NCI-H146 treated with DMSO at 0.1 percent for 48 hours (cell line): Measurements from ENCODE around the gene PTPRU.
"Not testable (repeated sequence)": the region's sequence is repeated elsewhere in the genome, so short reads cannot be mapped to it uniquely, and the experiment has no call there.

Experiments
- DNase-seq: peaks from one replicate; lab custom pipeline; 2025; ENCODE audit not compliant: unreplicated experiment; lab: John Stamatoyannopoulos, UW

The PTPRU gene

DNA sequence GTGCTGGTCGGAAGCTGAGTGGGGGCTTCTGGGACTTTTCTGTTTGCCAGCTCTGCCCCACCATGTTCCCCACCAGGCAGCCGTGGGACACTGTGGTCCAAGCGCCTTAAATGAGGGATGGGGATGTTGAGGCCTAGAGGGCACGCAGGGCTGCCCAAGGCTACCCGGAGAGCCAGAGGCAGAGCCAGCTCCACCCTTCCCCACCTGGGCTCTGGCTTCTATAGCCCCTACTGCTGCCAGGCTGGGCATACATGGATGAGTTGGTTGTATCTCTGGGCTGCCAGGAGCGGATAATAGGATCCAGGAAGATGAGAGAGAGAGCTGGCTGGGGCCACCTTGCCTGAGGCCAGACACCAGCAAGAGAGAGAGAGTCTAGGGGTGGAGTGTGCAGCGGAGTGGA lies 49.4 kb downstream of the PTPRU start:
- no peak for DNase-seq

DNA sequence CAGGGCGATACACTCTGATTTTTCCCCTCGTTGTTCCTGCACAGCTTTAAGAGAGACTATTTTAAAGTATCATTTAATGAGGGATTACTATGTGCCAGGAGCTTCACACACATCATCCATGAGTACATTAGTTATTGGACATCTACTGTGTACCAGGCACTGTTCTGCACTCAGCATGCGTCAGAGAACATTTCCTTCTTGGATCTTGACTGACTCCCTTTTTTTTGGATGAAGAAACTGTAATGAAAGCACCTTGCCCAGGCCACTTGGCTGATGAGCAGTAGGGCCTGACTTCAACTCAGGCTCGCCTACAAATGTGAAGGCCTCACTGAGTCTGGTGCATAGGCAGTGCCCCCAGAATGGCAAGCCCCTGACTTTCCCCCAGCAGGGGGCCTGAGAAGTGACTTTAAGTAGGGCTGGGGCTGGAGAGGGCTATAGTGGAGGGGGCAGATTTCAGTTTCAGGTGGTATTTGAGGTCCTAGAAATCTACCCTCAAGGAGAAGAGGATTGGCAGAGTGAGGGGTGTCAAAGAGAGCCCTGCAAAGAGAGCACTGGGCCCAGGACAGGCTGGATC lies 50.0 kb downstream of the PTPRU start:
- DNase-seq: no peak

DNA sequence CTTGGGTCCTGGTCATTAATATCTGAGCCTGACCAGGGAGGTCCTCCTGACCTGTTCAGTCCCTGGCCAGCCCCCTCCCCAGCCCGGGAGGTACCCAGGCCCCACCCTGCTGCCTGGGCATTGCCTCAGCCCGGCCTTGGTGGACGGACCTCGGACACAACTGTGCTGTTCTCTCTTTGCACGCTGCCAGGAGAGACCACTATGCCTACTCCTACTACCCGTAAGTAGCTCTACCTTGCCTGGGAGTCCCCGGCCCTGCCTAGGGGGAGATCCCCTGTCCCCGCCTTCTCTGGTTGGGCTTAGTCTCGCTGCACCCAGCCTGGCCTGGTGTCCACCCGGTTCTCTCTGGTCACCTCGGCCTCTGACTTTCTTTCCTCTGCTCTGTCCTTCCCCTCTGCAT lies 53.2 kb downstream of the PTPRU start:
- DNase-seq: no peak

DNA sequence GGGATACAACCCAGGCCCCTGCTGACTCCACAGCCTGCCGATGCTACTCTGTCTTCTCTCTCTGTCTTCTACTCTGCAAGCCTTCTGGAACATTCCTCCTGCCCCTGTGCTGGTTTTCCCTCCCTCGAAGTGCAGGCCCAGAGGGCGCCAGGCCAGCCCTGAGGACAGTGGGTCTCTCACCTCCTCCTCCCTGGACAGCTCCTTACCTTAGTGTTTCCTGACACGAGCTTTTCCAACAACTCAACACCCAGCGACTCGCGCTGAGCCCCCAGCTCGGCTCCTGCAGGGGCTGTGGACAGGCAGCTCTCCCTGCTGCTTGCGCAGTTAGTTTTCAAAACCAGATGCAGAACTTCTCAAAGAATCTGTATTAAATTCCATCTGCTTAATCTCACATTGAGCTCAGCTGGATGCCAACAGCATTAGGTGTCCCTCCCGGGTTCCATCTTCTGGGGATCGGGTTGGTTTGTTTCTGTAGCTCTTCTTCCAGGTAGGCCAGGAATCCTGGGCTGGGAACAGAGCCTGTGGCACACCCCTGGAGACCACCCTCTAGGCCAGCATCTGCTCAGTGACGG lies 54.2 kb downstream of the PTPRU start:
- DNase-seq: no peak

DNA sequence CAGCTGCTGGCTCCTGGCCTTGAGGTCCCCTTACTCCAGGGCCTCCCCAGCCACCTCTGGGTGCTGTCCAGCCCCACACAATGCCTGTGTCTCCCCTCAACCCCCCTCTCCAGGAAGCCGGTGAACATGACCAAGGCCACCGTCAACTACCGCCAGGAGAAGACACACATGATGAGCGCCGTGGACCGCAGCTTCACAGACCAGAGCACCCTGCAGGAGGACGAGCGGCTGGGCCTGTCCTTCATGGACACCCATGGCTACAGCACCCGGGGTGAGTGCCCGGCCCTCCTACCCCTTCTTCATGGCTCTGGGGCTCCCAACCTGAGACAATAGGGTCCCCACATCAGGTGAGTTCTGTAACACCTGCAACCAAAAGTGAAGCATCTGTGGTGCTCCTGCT lies 55.4 kb downstream of the PTPRU start:
- no peak for DNase-seq

GRCh38 chr1:29292344-29292743 lies 56.0 kb downstream of the PTPRU start:
- no peak for DNase-seq

- DNase-seq: no peak
These were observed 61.1 kb downstream of the PTPRU start for GRCh38 chr1:29297450-29297849.

DNA sequence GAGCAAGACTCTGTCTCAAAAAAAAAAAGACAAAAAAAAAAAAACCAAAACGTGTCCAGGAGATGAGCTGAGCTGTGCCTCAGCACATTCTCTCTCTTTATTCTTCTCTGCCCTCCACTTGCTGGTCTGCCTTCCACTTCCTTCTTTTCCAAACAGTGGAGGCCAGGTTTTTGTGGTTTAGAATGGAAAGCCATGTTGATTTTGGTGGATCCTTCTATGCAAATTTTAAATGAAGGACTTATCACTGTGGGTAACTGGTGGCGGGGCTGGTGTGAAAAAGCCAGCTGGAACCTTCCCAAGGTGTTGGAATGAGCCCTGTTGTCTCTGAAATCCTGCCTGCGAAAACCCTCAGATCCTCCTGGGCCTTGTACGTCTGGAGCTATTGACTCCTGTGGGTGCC lies 61.9 kb downstream of the PTPRU start:
- DNase-seq: no peak

GRCh38 chr1:29299446-29299845 lies 63.1 kb downstream of the PTPRU start:
- no peak for DNase-seq

DNA sequence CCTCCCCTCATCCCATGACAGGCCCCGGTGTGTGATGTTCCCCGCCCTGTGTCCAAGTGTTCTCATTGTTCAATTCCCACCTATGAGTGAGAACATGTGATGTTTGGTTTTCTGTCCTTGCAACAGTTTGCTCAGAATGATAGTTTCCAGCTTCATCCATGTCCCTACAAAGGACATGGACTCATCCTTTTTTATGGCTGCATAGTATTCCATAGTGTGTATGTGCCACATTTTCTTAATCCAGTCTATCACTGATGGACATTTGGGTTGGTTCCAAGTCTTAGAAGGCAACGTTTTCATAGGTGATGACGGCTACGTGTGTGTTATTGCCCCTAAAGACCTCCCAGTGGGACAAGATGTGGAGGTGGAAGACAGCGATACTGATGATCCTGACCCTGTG lies 65.4 kb downstream of the PTPRU start:
- not testable (repeated sequence) for DNase-seq

DNA sequence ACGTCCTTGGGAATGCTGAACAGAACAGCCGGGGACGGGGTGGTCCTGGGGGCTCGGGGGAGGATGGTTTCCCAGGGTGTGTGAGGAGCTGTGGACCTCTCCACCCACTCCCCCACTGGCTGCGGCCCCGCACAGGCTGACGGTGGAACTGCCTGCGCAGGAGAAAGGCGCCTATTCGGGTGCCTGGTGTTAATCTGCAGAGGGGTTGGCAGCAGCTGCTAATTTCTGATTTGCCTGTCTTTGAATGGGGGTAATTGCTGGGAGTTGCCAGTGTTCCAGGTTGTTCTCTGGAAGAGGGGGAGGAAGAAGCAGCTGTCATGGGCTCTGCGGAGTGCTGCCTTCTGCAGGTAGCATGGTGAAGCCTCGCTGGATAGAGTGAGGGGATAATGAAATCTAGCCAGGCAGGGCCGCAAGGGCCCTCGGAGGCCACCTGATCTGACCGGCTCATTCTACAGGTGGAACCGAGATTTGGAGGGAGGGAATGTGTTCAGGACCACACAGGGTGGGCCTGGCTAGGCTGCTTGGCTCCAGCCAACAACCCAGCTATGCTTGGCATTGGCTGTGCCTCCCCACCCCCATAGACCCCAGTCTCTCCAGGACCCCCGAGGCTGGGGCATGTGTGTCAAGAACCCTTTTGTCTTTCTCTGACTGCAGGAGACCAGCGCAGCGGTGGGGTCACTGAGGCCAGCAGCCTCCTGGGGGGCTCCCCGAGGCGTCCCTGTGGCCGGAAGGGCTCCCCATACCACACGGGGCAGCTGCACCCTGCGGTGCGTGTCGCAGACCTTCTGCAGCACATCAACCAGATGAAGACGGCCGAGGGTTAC lies 67.1 kb downstream of the PTPRU start:
- no peak for DNase-seq

DNA sequence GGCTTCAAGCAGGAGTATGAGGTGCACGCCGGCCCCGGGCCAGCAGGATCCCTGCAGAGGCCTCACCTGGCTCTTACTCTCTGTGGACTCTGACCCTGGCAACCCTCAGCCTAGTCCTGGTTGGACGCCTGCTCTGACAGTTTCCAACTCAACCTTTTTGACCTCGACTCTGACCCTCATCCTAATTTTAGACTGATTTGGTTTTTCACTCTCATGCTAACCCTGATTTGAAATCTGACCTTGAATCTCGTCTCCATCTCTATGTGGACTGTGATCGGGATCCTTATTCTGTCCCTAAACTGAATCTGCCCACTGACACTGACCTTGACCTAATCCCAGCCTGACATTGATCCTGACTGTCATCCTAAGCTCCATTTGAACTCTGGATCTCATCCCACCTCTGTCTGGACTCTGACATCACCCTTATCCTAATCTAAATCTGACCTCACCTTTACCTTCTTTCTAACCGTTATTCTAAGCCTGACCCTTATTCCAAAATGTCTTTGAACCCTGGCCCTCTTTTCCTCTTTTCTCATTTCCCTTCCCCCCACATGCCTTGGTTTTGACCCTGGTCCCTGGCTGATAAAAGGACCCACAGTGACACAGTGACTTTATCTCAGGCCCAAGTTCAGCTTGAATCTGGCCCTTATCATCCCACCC lies 67.8 kb downstream of the PTPRU start:
- DNase-seq: no peak

DNA sequence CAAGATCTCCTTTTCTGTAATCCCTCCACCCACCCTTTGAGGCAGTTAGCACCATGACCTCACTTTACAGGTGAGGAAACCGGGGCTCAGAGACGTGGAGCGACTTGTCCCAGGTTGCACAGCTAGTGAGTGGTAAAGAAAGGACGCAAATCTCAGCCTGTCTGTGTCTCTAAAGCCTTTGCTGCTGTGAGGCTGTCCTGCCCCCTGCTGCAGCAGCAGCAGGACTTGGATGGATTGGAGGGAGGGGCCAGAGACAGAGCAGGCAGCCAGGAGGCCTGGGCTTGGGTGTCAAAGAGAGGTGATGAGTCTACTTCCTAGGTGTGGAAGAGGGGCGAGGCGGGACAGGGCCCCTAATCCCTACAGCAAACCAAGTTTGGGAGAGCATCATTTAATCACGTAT lies 69.6 kb downstream of the PTPRU start:
- no peak for DNase-seq

DNA sequence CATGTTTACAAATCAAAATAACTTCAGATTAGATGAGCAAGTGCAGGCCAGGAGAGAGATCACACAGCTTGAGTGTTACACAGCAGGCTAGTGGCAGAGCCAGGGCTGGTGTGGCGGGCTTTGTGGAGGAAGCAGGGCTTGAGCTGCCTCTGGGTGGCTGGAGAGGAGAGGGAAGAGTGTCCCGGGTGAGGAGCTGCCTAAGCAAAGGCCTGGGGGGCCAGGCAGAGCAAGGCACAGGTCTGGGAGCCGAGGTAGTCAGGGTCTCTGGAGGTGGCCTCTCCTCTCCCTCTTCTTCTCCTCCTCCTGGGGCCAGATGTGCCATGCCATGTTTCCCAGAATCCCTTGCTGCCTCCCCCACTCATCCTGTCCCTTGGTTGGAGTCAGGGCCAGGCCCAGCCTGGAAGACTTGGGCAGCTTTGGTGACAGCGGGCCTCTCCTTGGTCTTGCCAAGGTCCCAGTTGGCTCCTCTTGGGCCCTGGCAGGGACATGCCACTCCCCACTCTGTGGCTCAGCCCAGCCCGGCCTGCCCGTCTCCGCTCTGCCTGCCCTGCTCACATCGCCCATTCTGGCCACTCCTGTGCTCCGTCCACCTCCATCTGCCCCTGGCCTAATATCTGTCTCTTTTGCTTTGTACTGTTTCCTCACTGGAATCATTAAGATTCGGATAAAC lies 70.3 kb downstream of the PTPRU start:
- no peak for DNase-seq

DNA sequence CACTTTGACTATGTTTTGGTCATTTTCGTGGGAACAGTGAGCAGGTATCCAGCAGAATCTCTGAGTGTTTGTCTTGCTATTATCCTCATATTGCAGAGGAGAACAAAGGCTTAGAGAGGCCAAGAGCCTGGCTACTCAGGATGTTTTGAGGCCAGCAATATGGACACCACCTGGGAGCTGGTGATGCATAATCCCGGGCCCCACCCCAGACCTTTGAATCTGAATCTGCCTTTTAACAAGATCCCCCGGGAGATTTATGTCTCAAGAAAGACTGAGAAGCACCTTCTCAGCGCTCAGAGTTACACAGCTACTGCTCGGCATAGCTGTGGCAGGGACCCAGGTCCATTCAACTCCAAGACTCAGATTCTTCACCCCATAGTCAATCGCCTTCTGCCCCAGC lies 72.8 kb downstream of the PTPRU start:
- DNase-seq: no peak

GRCh38 chr1:29309621-29310020 lies 73.3 kb downstream of the PTPRU start:
- no peak for DNase-seq

DNA sequence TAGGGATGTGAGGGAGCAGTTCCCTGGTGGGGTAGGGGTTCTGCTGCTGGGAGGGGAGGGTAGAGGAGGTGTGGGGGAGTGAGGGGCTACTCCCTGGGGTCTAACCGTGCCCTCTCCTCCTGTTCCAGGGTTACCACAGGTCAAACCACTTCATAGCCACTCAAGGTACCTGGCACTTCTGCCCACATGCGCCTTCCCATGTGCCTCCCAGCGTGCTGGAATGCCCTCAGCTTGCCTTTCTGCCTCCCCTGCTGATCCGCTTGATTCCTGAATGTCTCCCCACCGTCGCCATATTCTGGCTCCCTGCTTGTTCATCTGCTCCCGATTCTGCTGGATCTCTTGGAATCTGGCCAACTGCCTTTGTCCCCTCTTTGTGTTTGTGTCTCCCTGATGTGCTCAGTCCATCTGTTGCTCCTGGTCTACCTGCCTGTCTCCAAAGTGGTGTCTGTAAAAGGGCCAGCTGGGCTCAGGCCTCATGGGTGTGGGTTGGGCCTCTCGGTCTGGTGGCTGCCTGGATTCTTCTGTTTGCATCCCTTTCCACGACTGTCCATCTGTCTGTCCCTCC lies 74.4 kb downstream of the PTPRU start:
- peak; percentile 34 for DNase-seq

GRCh38 chr1:29311352-29312030 lies 75.2 kb downstream of the PTPRU start:
- DNase-seq: no peak

GRCh38 chr1:29312469-29313461 lies 76.4 kb downstream of the PTPRU start:
- no peak for DNase-seq
